CD4-positive, alpha-beta T cell treated with Interleukin-10 for 1 hour (primary cell): ENCODE data around the gene PUS3.
A peak's percentile ranks its signal among the peaks of the same experiment; 100 is the strongest.

Experiments
- DNase-seq: peaks from one replicate; pipeline ENCODE4 v3.0.0-alpha.2; 2020

The PUS3 gene, protein sequence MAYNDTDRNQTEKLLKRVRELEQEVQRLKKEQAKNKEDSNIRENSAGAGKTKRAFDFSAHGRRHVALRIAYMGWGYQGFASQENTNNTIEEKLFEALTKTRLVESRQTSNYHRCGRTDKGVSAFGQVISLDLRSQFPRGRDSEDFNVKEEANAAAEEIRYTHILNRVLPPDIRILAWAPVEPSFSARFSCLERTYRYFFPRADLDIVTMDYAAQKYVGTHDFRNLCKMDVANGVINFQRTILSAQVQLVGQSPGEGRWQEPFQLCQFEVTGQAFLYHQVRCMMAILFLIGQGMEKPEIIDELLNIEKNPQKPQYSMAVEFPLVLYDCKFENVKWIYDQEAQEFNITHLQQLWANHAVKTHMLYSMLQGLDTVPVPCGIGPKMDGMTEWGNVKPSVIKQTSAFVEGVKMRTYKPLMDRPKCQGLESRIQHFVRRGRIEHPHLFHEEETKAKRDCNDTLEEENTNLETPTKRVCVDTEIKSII

DNA sequence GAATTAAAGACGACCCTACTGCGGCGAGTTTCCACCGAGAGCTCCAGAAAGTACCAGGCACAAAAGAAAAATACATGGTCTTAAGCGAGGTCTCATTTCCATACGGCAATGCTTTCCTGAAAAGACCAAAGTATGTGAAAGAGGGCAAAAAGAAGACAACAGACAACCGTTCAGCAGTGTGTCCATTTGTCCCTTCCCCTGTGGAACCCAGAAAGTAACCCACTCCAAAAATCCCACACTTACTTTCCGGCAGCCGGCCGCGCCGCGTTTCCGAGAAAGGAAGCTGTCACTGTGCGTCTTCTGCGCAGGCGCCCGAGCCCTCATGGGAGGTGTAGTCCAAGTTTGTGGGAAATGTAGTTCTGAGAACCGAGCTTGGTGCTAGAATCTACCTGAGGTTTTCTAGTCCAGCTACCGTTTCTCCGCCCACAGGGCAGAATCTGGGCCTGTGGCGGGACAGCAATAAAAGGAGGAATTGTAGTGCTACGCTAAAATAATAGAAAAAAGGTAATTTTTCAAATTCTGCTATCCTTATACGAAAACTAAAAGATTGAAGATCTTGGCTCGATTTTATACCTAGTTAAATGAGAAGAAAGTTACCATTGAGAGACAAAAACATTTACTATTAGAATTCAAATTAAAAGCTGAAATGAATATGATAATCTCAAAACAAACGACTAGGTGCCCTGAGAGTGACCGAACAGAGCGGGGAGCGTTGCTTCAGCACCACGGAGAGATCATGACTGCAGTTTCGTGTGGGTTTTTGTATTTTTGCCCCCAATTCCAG lies at the start of gene PUS3:
PUS3 (minus strand) TSS at position 280 of the 784 bp plus-strand sequence. CDS start 6,922 bp downstream, outside the sequence.
- DNase-seq: peak; percentile 91

DNA sequence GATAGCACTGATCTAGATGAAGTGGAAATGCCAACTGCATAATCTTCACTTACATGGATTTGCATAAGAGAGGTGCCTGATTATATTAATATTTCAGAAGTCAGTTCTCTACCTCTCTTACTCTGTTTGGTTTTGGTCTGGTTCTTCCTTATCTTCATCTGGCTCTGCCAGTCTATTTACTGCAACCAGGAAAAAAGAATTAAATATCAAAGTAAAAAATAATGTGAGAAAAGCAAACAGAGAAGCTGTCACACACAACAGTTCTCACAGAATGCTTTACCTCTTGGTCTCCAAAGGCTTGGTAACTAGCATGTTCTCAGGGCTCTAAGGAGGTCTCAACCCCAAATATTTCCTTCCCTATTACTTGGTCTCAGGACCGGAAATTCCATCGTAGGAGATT lies 49.6 kb upstream of the PUS3 start:
- DNase-seq: no peak

DNA sequence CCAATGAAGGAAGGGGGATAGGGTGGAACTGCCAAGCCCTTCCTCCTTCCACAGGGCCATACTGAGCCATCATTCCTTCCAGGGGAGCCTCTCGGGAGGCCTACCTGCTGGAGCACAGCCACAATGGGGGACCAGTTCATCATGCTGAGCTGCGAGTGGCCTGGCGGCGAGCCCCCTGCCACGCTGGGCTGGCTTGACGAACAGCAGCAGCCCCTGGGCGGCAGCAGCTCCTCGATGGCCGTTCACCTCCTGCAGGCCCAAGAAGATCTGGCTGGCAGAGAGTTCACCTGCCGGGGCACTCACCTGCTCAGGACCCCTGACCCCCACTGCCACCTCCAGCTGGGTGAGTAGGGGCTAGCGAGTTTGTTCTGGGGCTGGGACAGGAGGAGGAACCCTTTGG lies 48.7 kb upstream of the PUS3 start:
- DNase-seq: no peak

DNA sequence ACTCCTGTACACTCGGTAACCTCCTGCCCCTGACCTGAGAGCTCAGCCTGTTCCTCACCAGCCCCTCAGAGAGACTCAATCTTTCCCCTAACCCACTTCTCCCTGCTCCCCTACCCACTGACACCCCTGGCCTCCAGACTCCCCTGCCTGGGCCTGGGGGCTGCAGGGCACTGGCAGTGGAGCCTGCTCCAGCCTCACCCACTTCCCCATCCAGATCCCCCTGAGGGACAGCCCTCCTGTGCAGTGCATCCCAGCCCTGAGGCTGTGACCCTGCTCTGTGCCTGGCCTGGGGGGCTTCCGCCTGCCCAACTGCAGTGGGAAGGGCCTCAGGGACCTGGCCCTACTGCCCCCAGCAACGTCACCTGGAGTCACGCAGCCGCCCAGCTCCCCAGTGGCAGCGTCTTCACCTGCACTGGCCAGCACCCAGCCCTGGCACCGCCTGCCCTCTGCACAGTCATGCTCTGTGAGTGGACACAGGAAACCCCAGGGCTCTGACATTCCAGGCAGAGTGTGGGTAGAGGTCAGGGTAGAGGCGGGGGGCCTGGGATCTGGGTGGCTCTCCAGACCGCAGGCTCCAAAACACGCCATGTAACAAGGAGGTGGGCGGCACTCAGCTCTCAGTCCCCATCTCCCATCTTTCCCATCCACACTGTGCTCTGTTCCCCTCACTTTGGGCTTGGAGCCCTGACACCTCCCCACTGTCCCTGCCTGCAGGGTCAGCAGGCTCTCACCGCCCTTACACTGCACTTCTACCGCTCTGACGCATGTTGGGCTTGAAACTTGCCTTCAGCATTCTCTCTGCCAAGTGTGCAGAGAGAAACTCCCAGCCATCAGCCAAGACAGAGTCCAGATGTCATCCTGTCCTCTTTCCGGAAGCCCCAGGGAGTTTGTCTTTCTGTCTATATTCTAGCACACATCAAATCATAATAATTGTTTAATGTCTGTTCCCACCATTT lies 48.0 kb upstream of the PUS3 start:
- DNase-seq: no peak

DNA sequence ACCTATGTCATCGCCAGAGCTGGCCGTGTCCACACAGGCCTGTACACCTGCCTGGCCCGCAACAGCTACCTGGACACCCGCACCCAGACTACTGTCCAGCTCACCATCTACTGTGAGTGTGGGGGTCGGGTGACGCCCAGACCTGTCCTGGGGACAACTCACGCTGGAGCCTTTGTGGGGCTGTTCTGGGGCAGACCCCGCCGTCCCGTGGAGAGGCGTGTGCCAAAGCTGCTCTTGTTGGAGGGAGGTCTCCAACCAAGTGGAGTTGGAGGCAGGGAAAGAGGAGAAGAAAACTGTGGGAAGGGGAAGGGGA lies 47.1 kb upstream of the PUS3 start:
- DNase-seq: no peak

DNA sequence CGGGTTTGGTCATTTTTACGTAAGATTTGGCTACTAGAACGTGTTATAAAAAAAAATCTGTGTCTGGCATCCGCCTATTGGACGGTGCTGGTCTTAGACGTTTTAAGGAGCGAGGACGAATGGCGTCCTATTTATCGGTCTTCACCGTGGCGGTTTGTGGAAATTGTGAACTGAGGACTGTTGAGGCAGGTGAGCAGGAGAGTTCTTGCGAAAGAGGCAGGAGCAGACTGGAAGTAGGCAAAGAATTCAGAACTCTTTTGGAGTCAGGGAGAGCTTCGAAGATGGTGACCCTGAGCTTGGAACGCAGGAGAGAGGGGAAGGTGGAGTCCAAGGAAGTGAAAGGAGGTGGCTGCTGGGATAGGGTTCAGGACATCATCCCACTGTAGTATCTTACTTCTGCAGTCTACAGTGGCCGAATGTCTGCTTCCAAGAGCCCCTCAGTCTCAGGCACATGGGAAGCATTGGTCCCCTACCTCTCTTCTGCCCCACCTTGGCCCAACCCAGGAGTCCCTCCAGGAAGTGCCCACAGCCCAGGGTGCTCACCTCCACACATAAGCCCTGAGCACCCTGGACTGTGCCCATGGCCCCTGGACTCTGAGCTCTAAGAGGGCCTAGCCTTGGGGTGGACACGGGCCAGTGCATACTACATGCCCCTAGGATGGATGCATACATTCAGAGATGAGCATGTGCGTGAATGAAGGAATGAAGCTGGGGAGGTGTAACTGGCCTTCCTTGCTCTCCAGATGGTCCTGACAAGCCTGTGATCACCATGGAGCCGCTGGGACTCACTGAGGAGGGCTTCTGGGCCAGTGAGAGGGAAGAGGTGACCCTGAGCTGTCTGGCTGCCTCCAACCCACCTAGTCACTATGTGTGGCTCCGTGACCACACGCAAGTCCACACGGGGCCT lies 46.5 kb upstream of the PUS3 start:
- DNase-seq: no peak

DNA sequence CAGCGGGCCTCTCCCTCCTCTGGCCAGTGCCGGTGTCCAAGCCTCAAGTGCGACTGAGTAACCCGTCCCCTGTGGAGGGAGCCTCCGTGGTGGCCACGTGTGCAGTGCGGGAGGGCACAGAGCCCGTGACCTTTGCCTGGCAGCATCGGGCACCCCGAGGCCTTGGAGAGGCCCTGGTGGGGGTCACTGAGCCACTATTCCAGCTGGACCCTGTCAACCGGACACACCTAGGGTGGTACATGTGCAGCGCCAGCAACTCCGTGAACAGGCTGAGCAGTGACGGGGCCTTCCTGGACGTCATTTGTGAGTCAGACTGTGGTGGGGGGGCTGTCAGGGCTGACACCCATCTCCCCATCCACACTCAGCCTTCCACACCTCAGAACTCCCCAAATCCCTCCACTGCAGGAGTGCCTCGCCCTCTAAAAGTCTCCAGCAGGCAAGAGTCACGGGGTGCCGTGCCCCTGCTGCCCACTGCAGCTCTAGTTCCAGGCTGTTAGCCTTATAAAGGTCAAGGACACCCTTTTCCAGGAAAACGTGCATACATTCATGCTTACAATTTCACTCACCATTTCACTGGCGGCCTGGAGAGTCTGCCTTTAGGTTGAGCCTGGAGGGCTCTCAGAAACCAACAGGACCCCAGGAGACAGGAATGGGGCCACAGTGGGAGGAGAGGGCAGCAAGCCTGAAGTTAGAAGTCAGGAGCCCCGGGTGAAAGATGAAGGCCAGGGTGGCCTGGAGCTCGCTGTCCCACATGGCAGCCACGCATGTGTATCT lies 45.5 kb upstream of the PUS3 start:
- no peak for DNase-seq

DNA sequence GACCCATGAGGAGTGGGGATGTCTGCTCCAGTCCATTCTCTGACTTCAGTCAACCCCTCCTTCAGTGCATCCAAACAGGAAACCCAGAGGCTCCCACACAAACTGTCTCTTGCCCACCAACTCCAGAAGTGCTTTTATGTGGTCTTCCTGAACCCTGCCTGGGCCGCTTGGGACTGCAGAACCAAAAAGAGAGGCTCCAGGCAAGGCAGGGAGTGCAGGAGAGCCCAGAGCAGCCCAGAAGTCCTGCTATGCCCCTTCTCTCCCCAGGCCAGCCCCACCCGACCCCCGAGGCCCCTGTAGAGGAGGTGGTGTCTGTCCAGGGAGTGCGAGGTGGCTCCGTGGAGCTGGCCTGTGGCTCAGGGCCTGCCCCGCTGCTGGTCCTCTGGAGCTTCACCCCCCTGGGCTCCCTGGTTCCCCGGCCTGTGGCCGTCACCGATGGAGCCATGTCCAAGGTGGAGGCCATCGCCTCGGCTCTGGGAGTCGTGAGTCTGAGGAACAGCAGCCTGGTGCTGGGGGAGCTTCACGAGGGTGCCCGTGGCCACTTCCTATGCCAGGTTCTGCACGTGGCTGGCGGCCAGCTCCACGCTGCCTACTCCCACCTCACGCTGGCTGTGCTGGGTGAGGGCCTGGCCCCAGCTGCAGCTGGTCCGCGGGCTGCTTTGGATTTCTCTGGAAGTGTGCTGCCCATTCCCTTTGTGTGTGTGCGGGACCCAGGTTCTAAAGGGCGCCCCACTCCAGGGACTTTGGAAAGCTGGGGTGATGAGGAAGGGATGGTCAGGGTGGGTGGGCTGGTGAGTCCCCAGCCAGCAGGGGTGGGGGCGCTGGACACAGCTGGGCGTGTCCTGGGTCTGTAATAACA lies 44.6 kb upstream of the PUS3 start:
- no peak for DNase-seq

DNA sequence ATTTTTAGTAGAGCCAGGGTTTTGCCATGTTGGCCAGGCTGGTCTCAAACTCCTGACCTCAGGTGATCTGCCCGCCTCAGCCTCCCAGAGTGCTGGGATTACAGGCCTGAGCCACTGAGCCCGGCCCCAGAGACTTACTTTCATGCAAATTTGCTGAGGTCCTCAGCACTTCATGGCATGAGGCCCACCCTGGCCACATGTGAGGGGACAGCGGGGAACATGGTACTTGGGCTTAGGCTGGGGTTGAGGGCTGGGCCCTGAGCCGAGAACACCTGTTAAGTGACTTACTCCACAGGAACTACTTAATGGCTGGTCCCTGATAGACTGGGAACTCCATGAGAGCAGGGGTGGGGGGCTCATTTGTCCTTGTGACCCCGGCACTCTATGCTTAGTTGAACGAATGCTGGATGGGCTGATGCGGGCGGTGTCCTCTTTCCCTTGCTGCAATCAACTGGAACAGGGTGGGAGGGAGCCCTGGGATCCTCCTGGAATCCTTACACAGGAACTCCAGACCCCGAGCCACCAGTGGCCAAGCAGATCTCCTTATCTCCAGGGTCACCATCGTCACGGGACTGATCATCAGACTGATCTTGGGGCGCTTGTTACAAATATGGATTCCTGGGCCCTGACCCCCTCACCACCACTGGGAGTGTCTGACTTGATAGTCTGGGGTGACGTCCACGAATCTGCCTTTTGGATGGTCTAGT lies 43.9 kb upstream of the PUS3 start:
- no peak for DNase-seq

DNA sequence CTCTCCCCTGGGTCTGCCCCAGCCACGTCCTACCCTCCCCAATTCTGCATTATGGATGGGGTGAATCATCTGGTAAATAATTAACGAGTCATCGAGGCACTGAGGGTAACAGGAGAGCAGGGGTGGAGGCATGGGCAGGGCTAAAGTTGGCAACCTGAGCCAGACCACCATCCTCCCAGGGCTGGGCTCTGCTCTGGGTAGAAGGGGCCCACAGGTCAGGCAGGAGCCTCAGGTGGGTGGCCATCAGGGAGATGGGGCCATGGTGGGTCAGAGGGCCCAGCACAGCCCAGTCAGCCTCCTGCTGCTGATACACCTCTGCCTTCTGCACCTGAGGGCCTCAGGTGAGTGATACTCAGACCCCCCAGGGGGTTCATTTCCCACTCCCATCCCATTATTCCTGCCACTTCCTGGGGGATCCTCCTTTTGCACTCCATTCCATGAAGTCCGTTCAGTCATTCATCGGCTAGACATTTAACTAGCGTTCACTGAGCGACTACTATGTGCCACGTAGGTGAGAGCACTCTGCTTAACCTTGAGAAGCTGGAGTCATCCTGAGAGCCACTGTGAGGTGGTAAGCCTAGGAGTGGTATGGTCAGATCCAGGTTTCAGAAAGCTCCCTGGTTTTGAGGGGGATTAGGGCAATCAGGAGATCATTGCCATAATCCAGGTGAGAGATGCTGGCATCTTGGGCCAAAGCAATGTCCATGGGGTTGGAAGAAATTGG lies 43.0 kb upstream of the PUS3 start, which contains the start of gene VSIG10L2:
VSIG10L2 (plus strand) TSS at position 248 of the 724 bp plus-strand sequence; CDS start at position 260, 12 bp downstream.
- DNase-seq: no peak

DNA sequence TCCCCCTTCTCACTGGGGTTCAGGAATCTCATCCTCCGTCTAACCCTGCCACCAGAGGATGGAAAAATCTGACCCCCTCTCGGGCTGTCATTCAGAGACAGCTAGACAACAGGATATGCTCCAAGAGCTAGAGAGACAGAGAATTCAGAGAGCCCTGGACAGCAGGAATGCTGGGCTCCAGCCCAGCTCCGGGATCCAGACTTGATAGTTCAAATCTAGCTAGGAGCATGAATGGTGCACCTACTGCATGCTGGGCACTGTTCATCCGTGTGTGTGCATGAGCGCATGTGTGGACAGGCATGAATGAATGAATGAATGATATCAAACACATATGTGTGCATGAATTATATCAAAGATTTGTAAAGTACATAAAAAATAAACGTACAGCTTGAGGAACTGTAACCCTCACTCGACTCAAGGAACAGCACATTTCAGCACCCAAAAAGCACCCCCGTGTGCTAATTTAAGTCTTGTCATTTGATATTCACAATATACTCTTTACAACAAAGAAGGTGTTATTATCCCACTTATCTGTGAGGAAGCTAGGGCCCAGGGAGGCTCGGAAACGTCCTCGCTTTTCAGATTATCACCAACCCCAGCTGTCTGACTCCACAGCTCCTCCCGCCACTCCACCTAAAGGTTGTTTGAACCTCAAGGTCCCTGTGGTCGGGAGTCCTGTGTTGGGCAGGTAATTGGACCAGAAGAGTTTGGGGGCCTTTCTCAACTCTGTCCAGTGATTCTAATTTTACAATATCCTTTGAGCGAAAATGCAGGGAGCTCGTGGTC lies 42.2 kb upstream of the PUS3 start:
- DNase-seq: no peak

DNA sequence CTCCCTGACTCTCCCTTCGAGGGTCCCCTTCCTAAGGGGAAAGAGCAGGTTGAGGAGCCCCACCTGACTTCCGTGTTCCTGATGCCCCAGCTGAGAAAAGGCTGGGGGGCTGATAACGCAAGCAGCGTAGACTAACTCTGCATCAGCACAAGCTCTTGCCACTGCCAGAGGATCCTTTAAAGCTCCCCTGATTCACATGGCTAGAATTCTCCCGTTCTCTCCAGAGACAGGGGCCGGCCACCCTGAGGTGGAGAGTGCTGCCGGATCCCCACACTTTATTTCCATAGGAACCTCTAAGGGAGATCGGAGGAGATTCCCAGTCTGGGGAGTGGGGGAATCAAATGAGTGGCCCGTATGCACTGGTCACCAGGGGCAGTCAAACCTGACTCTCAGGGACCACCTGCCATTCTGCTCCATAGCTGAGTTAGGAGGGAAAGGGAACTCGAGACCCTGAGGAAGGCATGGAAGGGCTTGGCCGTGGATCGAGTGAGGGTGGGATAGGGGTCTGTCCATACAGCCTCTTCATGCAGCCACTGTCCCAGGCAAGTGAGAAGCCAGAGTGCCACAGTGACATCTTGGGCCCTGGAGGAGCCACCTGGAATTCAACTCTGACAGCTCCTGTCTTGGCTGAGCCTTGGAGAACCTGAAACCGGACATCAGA lies 41.5 kb upstream of the PUS3 start:
- DNase-seq: no peak

DNA sequence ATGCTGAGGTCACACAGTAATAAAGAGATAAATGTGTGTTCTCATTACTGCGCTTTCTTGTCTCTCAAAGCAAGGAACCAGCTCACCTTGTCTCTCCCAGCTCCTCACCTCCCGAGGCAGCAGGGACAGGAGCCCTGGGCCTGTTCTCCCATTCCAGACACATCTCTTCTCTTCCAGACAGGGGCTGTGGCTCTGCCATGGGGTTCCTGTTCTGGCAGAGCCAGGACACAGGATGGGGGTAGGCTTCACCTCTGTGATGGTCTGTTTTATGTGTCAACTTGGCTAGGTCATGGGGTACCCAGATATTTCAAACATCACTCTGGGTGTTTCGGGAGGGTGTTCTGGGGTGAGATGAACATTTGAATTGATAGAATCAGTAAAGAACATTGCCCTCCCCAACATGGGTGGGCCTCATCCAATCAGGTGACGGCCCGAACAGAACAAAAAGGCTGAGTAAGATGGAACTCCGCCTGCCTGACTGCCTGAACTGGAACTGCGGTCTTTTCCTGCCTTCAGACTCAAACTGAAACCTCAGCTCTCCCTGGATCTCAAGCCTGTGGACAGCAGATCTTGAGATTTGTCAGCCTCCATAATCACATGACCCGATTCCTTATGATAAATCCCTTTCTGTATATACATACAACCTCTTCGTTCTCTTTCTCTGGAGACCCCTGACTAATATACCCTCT lies 40.8 kb upstream of the PUS3 start:
- DNase-seq: no peak

DNA sequence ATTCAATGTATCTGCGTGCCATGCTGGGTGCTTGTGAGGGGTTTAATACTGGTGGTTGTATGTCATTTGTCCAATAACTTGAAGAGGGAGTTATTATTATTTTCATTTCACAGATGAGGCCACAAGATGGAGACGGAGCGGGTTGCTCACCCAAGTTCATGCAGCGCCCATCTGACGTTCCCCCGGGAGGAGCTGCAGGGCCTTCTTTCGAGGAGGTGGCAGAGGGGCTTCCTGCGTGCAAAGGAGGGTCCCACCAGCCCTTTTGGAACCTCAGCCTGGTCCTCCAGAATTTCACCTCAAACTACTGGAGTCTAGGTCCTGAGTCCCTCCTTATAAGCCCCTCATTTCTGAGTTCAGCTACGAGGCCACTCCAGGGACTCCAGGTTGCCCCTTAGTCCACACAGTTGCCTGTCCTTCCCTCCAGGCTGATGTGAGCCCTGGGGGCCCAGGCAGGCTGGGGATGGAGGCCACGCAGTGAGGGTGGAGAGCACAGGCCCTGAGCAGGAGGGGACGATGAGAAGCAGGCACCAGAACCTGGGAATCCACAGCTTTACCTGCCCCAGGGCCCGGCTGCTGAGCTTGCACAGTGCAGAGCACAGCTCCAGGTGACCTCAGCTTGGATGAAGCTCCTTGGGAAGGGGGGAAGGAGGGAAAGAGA lies 39.9 kb upstream of the PUS3 start:
- no peak for DNase-seq

DNA sequence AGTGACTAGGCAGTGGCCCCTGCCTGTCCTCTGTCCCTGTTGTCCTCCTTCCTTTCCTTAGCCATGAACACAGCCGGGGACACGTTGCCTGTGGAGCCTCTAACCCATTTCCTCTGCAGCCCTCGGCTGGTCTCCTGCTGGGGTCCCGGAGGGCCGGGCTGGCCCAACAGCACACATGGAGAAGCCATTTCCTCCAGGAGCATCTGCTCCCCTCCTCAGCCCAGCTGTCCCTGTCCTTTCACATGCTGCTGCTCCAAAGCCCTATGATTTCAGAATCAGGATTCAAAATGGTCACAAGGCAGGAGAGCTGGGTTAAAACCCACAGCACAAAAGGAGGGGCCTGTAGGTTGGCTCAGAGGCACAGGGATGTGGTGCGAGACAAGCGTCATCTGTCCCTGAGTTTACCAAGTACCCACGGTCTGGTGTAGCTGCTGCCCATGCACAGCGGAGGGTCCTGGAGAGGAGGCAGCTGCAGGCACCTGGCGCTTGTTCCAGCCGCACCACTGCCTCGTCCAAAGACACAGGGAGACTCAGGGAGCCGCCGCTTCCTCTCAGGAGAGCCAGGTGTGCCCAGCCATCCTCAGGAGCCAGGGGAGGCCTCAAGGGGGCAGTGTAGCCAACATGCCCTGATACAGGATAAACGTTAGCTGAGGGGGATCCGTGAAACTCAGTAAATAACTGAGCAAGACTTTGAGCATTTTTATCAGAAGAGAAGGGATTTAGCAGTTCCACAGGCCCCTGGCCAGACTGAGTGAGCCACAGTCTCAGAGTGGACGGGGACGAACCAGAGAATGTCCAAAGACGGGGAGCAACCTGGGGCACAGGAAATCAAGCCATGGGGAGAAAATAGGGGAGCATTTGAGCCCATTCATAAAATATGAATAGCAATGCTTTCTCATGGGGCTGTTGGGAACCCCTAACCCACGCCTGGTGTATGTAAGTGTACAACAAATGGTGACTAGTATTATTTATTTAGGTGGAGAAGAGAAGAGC lies 38.9 kb upstream of the PUS3 start:
- DNase-seq: peak; percentile 27
